Prostate gland (tissue), 2 donors: ENCODE data around the gene ZBTB7B. TPM values are rescaled to one million over a fixed set of nuclear protein-coding genes. Genes with fewer than 3 reads are reported as not detected.

Experiments
- DNase-seq: peaks from one replicate; pipeline ENCODE4 v3.0.0-alpha.2; 2019; ENCODE audit warnings: low spot score
- H3K27ac ChIP-seq, 2 donors: fragments of 200-600 bp; sonication (generic); 2 replicates each; pipeline ENCODE4 v1.5.1; 2017 to 2019
- H3K27me3 ChIP-seq: fragments of 200-600 bp; sonication (generic); replicated peaks from 2 replicates; pipeline ENCODE4 v1.5.1; 2019; ENCODE audit not compliant: insufficient read depth
- H3K36me3 ChIP-seq, 2 donors: fragments of 200-600 bp; sonication (generic); 1 replicate in 1 of 2; 2 replicates in 1 of 2; pipeline versions ENCODE4 v1.5.1 to v1.8.1; 2017 to 2019
- H3K4me1 ChIP-seq: fragments of 200-600 bp; sonication (generic); replicated peaks from 2 replicates; pipeline ENCODE4 v1.5.1; 2019
- H3K4me3 ChIP-seq, 2 donors: fragments of 200-600 bp; sonication (generic); 2 replicates each; pipeline ENCODE4 v1.5.1; 2017 to 2019
- H3K9me3 ChIP-seq: fragments of 200-600 bp; sonication (generic); 2 replicates; pipeline ENCODE4 v1.5.1; 2017
- CTCF ChIP-seq, 4 experiments: fragments of 200-600 bp in 2 of 4; fragments of 450-650 bp in 2 of 4; sonication (generic) in 2 of 4; IDR thresholded peaks; 1 replicate in 3 of 4; 2 replicates in 1 of 4; pipeline ENCODE4 v1.5.1; 2016 to 2019; ENCODE audit warnings: antibody characterized with exemption in 4 of 4, mild to moderate bottlenecking in 2 of 4, moderate library complexity in 2 of 4
- POLR2A ChIP-seq: fragments of 450-650 bp; IDR thresholded peaks from one replicate; pipeline ENCODE4 v1.6.1; 2016; ENCODE audit warnings: antibody characterized with exemption, mild to moderate bottlenecking
- POLR2AphosphoS5 ChIP-seq: sonication (generic); formaldehyde crosslinking; IDR thresholded peaks from one replicate; pipeline ENCODE4 v1.6.1; 2017; ENCODE audit warnings: antibody characterized with exemption
- WGBS: methylation state at CpG from one replicate; pipeline ENCODE4 v1.1.5; 2018; 5-methylcytosine and 5-hydroxymethylcytosine counted together
- intact Hi-C: fragments of 100-400 bp; cut with DNase I; formaldehyde crosslinking; loops from one replicate; pipeline ENCODE4 v1.14.2; 2022
- total RNA-seq, 2 donors: library from RNA; depleted of rRNA; stranded (reverse); fragments of >200 nt; gene quantifications; one replicate each; pipeline ENCODE4 v1.1.0, GENCODE V29; 2016

The ZBTB7B gene
- total RNA-seq, 2 donors from 2014 or later, result 60.0 to 103 TPM

- Histone ChIP-seq H3K27me3 (no peaks in the 10 kb centered on the region), H3K4me1 (peaks cover 14% of the 10 kb centered on the region), H3K36me3 (peaks cover 5 to 10% of the 10 kb centered on the region in 2 donors), H3K27ac (no peak overlapping the region), H3K9me3 (no peaks in the 10 kb centered on the region), H3K4me3 (no peak overlapping the region)
- intact Hi-C loops, result no loop called here
- 77% methylated on average over 11 of the region's 11 CpGs for WGBS
- DNase-seq, result no peak
- no peak for TF ChIP-seq CTCF (IDR thresholded peaks at IDR 0.05)
- TF ChIP-seq POLR2A, result no peak
- TF ChIP-seq POLR2AphosphoS5, result no peak
These were observed 17.0 kb downstream of the ZBTB7B start for GRCh38 chr1:155019377-155020245.

GRCh38 chr1:155022136-155022926 lies 19.7 kb downstream of the ZBTB7B start:
- no peaks in the 10 kb centered on the region for H3K27me3 ChIP-seq
- no peak for DNase-seq
- H3K27ac ChIP-seq, result no peak overlapping the region
- H3K36me3 ChIP-seq, result no peaks in the 10 kb centered on the region
- WGBS, result 70% methylated on average over 8 of the region's 8 CpGs
- TF ChIP-seq POLR2A, result no peak
- TF ChIP-seq POLR2AphosphoS5, result no peak
- no peak for TF ChIP-seq CTCF (IDR thresholded peaks at IDR 0.05)
- H3K9me3 ChIP-seq, result no peaks in the 10 kb centered on the region
- H3K4me3 ChIP-seq, result no peak overlapping the region
- intact Hi-C loops, result no loop called here
- H3K4me1 ChIP-seq, result peaks cover 7% of the 10 kb centered on the region

GRCh38 chr1:155022927-155023236 lies 20.3 kb downstream of the ZBTB7B start:
- WGBS, result 48% methylated on average over 4 of the region's 4 CpGs
- peak; percentile 41 for TF ChIP-seq POLR2AphosphoS5
- no peak for TF ChIP-seq POLR2A
- no peak for DNase-seq

GRCh38 chr1:155023627-155024026 lies 21.0 kb downstream of the ZBTB7B start:
- Histone ChIP-seq H3K27me3 (no peaks in the 10 kb centered on the region), H3K4me3 (no peak overlapping the region), H3K4me1 (no peaks in the 10 kb centered on the region), H3K27ac (no peak overlapping the region), H3K9me3 (no peaks in the 10 kb centered on the region), H3K36me3 (no peaks in the 10 kb centered on the region)
- no peak for TF ChIP-seq POLR2A
- TF ChIP-seq POLR2AphosphoS5, result no peak
- TF ChIP-seq CTCF (IDR thresholded peaks at IDR 0.05), result no peak
- intact Hi-C loops, result no loop called here
- DNase-seq, result no peak
- WGBS, result 78% methylated on average over 5 of the region's 5 CpGs

More at GRCh38 chr1:155022927-155023236, 20.3 kb downstream of the ZBTB7B start:
- Histone ChIP-seq H3K9me3 (no peaks in the 10 kb centered on the region), H3K4me1 (peaks cover 3% of the 10 kb centered on the region), H3K27me3 (no peaks in the 10 kb centered on the region), H3K36me3 (no peaks in the 10 kb centered on the region), H3K27ac (no peak overlapping the region), H3K4me3 (no peak overlapping the region)
- intact Hi-C loops, result no loop called here

GRCh38 chr1:155024315-155024714 lies 21.7 kb downstream of the ZBTB7B start:
- Histone ChIP-seq H3K36me3 (no peaks in the 10 kb centered on the region), H3K27ac (no peak overlapping the region), H3K9me3 (no peaks in the 10 kb centered on the region), H3K4me3 (no peak overlapping the region), H3K27me3 (no peaks in the 10 kb centered on the region), H3K4me1 (no peaks in the 10 kb centered on the region)
- WGBS, result 91% methylated on average over 9 of the region's 9 CpGs
- DNase-seq, result no peak
- intact Hi-C loops, result no loop called here
- TF ChIP-seq POLR2AphosphoS5 (no peak), CTCF (IDR thresholded peaks at IDR 0.05) (no peak), POLR2A (no peak)
